Measurements from ENCODE around the gene EXOSC1.

DNA sequence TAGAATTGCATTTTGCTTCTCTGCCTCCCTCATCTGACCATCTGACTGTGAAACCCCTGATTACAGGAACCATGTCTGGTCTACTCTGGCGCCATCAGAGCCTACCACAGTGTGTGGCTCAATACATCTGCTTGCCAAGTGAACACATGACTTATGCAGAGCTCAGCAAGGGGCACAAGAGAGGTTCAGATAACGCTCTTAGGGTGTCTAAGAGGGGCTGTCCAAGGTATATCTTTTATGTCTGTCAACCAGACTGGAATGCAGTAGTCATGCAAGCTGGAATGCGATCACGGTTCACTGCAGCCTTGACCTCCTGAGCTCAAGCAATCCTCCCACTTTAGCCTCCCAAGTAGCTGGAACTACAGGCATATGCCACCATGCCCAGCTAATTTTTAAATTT lies 34.4 kb downstream of the EXOSC1 start:
- TF ChIP-seq POLR2A (IDR thresholded peaks at IDR 0.05) (no peak), EP300 (IDR thresholded peaks at IDR 0.05) (no peak)
- TF ChIP-seq, protein P1, sequence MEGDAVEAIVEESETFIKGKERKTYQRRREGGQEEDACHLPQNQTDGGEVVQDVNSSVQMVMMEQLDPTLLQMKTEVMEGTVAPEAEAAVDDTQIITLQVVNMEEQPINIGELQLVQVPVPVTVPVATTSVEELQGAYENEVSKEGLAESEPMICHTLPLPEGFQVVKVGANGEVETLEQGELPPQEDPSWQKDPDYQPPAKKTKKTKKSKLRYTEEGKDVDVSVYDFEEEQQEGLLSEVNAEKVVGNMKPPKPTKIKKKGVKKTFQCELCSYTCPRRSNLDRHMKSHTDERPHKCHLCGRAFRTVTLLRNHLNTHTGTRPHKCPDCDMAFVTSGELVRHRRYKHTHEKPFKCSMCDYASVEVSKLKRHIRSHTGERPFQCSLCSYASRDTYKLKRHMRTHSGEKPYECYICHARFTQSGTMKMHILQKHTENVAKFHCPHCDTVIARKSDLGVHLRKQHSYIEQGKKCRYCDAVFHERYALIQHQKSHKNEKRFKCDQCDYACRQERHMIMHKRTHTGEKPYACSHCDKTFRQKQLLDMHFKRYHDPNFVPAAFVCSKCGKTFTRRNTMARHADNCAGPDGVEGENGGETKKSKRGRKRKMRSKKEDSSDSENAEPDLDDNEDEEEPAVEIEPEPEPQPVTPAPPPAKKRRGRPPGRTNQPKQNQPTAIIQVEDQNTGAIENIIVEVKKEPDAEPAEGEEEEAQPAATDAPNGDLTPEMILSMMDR (IDR thresholded peaks at IDR 0.05): no peak
